Activated T-helper 2 cell treated with anti-CD3 and anti-CD28 coated beads, Interferon-gamma antibody, Interleukin-2, Interleukin-4, amounts not matched to agents 10 μg/mL and 5 μg/mL and 100 μg/mL, durations not matched to agents 14 hours and 24 hours and 36 hours (primary cell): ENCODE measurements around the gene HSH2D. TPM values are rescaled to one million over a fixed set of nuclear protein-coding genes. Genes with fewer than 3 reads are reported as not detected.
A peak's percentile ranks its signal among the peaks of the same experiment; 100 is the strongest.

Experiments
- DNase-seq: peaks from one replicate; pipeline ENCODE4 v3.0.0; 2021; ENCODE audit warnings: low spot score
- H3K27ac Mint-ChIP-seq: one replicate; pipeline ENCODE4 v1.8.0; 2021; ENCODE audit warnings: mixed read lengths
- H3K27me3 Mint-ChIP-seq: one replicate; pipeline ENCODE4 v1.8.0; 2021; ENCODE audit warnings: low read depth, mixed read lengths
- H3K36me3 Mint-ChIP-seq: one replicate; pipeline ENCODE4 v1.8.0; 2021; ENCODE audit warnings: low read depth, mixed read lengths
- H3K4me1 Mint-ChIP-seq: one replicate; pipeline ENCODE4 v1.8.0; 2021; ENCODE audit warnings: low read depth, mixed read lengths
- H3K4me3 Mint-ChIP-seq: one replicate; pipeline ENCODE4 v1.8.0; 2021; ENCODE audit warnings: low read depth, mild to moderate bottlenecking, moderate library complexity, mixed read lengths
- H3K9me3 Mint-ChIP-seq: one replicate; pipeline ENCODE4 v1.8.0; 2021; ENCODE audit warnings: mixed read lengths
- intact Hi-C: fragments of 100-400 bp; cut with micrococcal nuclease; formaldehyde crosslinking; loops from one replicate; pipeline ENCODE4 v1.15.1; 2023
- total RNA-seq: library from RNA; stranded (reverse); gene quantifications from 2 replicates; pipeline ENCODE4 v1.2.3, GENCODE V29; 2022

HSH2D gene
- total RNA-seq, 1 donor from 2014 or later = 43.5 TPM

- no peak for DNase-seq
- Mint-ChIP-seq H3K9me3 (no peaks in the 10 kb centered on the region), H3K27ac (no peak overlapping the region), H3K36me3 (peaks cover 50% of the 10 kb centered on the region), H3K4me1 (peaks cover 7% of the 10 kb centered on the region), H3K4me3 (no peak overlapping the region), H3K27me3 (no peaks in the 10 kb centered on the region)
- intact Hi-C loops = no loop called here
These were observed 47.9 kb downstream of the HSH2D start for GRCh38 chr19:16191216-16191908.

GRCh38 chr19:16193466-16193865, 50.0 kb downstream of the HSH2D start:
- no peak overlapping the region for H3K4me3 Mint-ChIP-seq
- H3K9me3 Mint-ChIP-seq = no peaks in the 10 kb centered on the region
- intact Hi-C loops = no loop called here
- H3K27me3 Mint-ChIP-seq = no peaks in the 10 kb centered on the region
- H3K4me1 Mint-ChIP-seq = peaks cover 15% of the 10 kb centered on the region
- H3K36me3 Mint-ChIP-seq = peaks cover 35% of the 10 kb centered on the region
- no peak overlapping the region for H3K27ac Mint-ChIP-seq
- DNase-seq = no peak

GRCh38 chr19:16197188-16197621, 53.7 kb downstream of the HSH2D start:
- H3K9me3 Mint-ChIP-seq = no peaks in the 10 kb centered on the region
- H3K4me3 Mint-ChIP-seq = peak overlapping the region; percentile 97
- H3K36me3 Mint-ChIP-seq = peaks cover 31% of the 10 kb centered on the region
- no peaks in the 10 kb centered on the region for H3K27me3 Mint-ChIP-seq
- DNase-seq = no peak
- H3K4me1 Mint-ChIP-seq = peaks cover 34% of the 10 kb centered on the region
- intact Hi-C loops = loop anchor here (1.0 kb wide), 1 partner anchor 12 kb away; the partner anchor contains the start of gene FAM32A
- peak overlapping the region; percentile 97 for H3K27ac Mint-ChIP-seq

GRCh38 chr19:16197622-16198369, 54.3 kb downstream of the HSH2D start, which contains the start of gene AP1M1:
Gene AP1M1 (plus strand): TSS chr19:16197911. CDS start chr19:16198027, 116 bp downstream.
- H3K9me3 Mint-ChIP-seq = no peaks in the 10 kb centered on the region
- H3K4me3 Mint-ChIP-seq = peak within 1 kb of the TSS; percentile 97
- peak; percentile 99 for DNase-seq
- intact Hi-C loops = loop anchor here (1.0 kb wide), 1 partner anchor 12 kb away; the partner anchor contains the start of gene FAM32A
- H3K27me3 Mint-ChIP-seq = no peaks in the 10 kb centered on the region
- H3K4me1 Mint-ChIP-seq = peaks cover 40% of the 10 kb centered on the region
- peaks cover 36% of the 10 kb centered on the region for H3K36me3 Mint-ChIP-seq
- H3K27ac Mint-ChIP-seq = peak within 1 kb of the TSS; percentile 97

- H3K27me3 Mint-ChIP-seq = no peaks in the 10 kb centered on the region
- H3K36me3 Mint-ChIP-seq = peaks cover 40% of the 10 kb centered on the region
- H3K4me1 Mint-ChIP-seq = peaks cover 41% of the 10 kb centered on the region
- H3K9me3 Mint-ChIP-seq = no peaks in the 10 kb centered on the region
- DNase-seq = no peak
- intact Hi-C loops = no loop called here
- H3K4me3 Mint-ChIP-seq = peak overlapping the region; percentile 82
- H3K27ac Mint-ChIP-seq = peak overlapping the region; percentile 3
These were observed 54.8 kb downstream of the HSH2D start for GRCh38 chr19:16198370-16198651.

DNA sequence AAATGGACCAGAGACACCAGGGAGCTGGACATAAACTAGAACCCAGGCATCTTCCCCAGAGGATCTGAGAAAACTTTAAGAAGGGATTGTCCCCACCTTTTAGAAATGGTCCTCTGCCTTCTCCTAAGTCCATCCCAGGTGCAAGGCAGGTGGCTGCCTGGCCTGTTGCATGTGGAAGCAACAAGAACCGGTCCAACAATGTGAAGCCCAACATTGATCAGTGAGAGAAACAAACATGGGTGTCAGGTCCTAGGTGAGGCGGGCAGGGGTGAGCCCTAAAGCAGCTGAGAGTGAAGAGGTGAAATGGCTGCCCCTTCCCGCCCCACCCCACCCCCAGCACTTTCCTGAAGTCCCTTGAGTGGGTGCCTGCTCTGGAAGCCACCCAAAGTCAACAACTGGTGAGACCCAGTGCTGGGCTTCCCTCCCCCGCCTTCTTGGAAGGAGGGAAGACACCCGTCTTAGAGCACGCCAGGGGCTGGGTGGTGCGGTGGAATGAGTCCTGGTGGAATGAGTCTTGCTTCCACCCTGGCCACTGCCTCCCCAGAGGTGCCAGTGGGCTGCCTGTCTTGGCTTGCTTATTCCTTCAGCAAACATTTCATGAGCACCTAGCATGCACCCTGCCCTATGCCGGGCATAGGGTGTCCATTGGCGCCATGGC, 55.9 kb downstream of the HSH2D start:
- peak overlapping the region; percentile 82 for H3K4me3 Mint-ChIP-seq
- H3K27ac Mint-ChIP-seq = peak overlapping the region; percentile 46
- H3K4me1 Mint-ChIP-seq = peaks cover 44% of the 10 kb centered on the region
- peaks cover 48% of the 10 kb centered on the region for H3K36me3 Mint-ChIP-seq
- intact Hi-C loops = no loop called here
- DNase-seq = no peak
- no peaks in the 10 kb centered on the region for H3K27me3 Mint-ChIP-seq
- no peaks in the 10 kb centered on the region for H3K9me3 Mint-ChIP-seq

GRCh38 chr19:16200038-16201010, 56.8 kb downstream of the HSH2D start:
- Mint-ChIP-seq H3K27ac (no peak overlapping the region), H3K9me3 (no peaks in the 10 kb centered on the region), H3K27me3 (no peaks in the 10 kb centered on the region), H3K4me1 (peaks cover 44% of the 10 kb centered on the region), H3K36me3 (peaks cover 48% of the 10 kb centered on the region), H3K4me3 (peak overlapping the region; percentile 33)
- intact Hi-C loops = no loop called here
- peak; percentile 9 for DNase-seq

- intact Hi-C loops = no loop called here
- Mint-ChIP-seq H3K27ac (no peak overlapping the region), H3K36me3 (peaks cover 48% of the 10 kb centered on the region), H3K27me3 (no peaks in the 10 kb centered on the region), H3K9me3 (no peaks in the 10 kb centered on the region), H3K4me3 (peak overlapping the region; percentile 33), H3K4me1 (peaks cover 44% of the 10 kb centered on the region)
- no peak for DNase-seq
These were observed 57.5 kb downstream of the HSH2D start for GRCh38 chr19:16201011-16201391.

DNA sequence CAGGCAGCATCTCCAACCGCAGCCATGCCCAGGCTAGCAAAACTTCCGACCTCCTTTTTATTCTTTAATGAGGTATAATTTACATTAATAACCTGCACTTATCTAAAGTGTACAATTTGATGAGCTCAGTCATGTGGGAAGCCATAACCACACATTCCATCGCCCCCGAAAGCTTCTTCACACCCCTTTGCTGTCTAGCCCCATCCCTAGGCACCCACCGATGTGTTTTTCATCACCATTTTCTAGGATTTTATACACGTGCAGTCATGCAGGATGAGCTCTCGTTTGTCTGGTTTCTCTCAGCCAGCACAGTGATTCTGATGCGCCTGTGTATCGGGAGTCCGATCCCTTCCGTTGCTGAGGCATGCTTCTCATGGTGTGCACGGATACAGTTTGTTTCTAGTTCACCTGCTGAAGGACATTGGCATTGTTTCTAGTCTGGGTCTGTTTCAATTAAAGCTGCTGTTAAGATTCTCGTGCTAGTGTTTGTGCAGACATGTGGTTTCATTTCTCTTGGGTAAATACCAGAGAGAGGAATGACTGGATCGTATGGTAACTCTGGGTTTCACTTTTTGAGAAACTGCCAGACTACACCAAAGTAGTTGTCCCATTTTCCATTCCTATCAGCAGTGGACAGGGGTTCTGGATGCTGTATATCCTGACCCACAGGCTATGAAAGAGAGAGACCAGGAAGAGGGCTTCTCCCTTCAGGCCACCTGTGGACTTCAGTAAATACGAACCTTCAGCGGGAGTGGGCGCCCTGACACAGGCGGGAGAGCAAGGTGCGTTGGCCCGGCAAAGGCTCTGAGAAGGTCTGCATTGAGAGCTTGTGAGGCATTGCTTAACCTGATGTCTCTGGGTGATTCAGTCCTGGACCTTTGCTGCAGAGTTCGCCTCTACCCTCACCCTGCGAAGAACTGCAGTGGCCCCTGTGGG, 59.1 kb downstream of the HSH2D start:
- peaks cover 42% of the 10 kb centered on the region for H3K4me1 Mint-ChIP-seq
- no peak overlapping the region for H3K4me3 Mint-ChIP-seq
- no peaks in the 10 kb centered on the region for H3K27me3 Mint-ChIP-seq
- no peak for DNase-seq
- intact Hi-C loops = no loop called here
- H3K27ac Mint-ChIP-seq = peak overlapping the region; percentile 43
- H3K9me3 Mint-ChIP-seq = no peaks in the 10 kb centered on the region
- H3K36me3 Mint-ChIP-seq = peaks cover 60% of the 10 kb centered on the region

- H3K27ac Mint-ChIP-seq = no peak overlapping the region
- intact Hi-C loops = no loop called here
- no peaks in the 10 kb centered on the region for H3K9me3 Mint-ChIP-seq
- H3K27me3 Mint-ChIP-seq = no peaks in the 10 kb centered on the region
- peaks cover 49% of the 10 kb centered on the region for H3K4me1 Mint-ChIP-seq
- H3K4me3 Mint-ChIP-seq = no peak overlapping the region
- H3K36me3 Mint-ChIP-seq = peaks cover 68% of the 10 kb centered on the region
- no peak for DNase-seq
These were observed 59.9 kb downstream of the HSH2D start for GRCh38 chr19:16203256-16204004.

- no peak for DNase-seq
- no peaks in the 10 kb centered on the region for H3K9me3 Mint-ChIP-seq
- no peak overlapping the region for H3K27ac Mint-ChIP-seq
- peaks cover 72% of the 10 kb centered on the region for H3K36me3 Mint-ChIP-seq
- no peaks in the 10 kb centered on the region for H3K27me3 Mint-ChIP-seq
- H3K4me3 Mint-ChIP-seq = no peak overlapping the region
- H3K4me1 Mint-ChIP-seq = peaks cover 46% of the 10 kb centered on the region
- intact Hi-C loops = no loop called here
These were observed 60.5 kb downstream of the HSH2D start for GRCh38 chr19:16204005-16204294.
